NCI-H2227 treated with DMSO at 0.1 percent for 48 hours (cell line): Measurements from ENCODE around the gene FSTL5.

ENCODE experiments used
- DNase-seq: peaks from one replicate; lab custom pipeline; 2025; lab: John Stamatoyannopoulos, UW

The FSTL5 gene

GRCh38 chr4:161336016-161336530 is 827.7 kb downstream of the FSTL5 start:
- DNase-seq, result no peak
